NCI-H1105 (cell line): ENCODE data around the gene PLXNA2.
A peak's percentile ranks its signal among the peaks of the same experiment; 100 is the strongest.

Source experiments
- DNase-seq: peaks from one replicate; lab custom pipeline; 2025; lab: John Stamatoyannopoulos, UW

The PLXNA2 gene

DNA sequence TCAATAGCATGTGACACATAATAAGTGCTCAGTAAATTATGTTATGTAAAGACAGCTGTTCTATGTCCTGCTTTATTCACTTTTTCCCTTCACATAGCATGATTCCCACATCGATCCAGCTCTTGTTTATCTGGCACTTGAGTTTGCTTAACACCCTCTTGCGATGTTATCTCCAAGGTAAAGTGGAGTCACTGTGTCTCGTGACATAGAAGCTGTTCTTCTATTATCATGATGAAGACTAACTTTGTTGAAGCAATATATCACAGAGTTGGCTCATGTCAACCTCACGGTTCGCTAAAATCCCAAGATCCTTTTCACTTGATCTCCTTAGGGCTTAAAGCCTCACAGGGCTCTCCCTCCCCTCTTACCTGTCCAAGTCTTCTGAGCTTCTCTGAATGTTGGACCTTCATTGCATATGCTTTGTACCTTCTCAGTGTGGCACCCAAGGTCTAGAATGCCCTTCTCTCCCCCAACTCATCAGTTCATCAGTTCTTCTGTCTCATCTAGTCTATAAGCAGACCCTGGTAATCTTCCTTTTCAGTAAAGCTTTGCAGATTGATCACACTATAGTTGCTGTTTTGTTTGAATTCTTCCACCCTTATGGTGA is 38.0 kb downstream of the PLXNA2 start:
- no peak for DNase-seq

DNA sequence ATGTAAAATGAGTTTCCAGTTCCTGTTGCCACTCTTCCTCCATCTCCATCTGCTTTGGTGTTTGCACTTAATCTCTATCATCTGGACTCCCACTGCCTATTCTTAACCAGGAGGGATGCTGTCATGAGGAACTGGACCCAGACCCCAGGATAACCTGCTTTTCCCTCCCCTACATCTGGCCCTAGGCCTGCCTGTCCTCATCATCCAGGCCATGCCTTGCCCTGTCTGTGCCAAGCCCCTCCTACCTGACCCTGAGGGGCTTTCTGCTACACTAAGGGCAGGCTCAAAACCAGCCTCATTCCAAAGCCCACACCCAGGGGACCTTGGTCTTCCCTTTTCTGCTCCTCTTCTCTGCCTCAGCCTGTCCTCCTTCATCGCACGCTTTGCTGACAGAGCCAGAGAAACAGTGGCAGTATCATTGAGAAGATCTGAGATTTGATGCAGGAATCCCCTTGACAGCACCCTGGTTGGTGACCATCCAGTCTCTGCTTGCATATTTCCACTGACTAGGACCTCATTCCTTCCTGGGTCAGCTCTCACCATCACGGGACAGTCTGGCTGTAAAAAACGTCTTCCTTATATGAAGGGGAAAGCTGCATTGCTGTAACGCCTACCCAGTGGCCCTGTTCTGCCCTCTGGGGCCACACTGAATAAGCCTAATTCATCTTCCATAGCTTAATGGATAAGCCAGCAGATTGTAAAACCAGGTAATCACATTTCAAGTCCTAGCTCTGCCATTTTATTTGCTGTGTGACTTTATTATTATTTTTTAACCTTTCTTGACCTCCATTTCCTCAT is 38.8 kb downstream of the PLXNA2 start:
- no peak for DNase-seq

DNA sequence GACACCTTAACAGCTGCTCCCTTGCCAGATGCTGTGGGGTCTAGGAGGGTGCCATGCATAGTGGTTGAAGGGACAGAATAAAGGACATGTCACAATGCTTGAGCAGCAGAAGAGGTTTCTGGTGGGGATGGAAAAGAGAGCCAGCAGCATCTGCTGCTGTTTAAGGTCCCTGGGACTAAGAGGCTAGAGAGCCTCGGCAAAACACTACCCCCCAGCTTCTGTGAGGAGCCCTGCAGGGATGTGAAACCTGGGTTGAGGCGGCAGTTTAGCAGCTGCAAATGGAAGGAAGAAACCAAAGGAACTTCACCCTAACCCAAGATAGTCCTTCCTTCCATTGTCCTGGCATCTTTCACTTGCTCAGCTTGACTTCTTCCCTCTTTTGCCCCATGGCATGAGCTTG is 39.4 kb downstream of the PLXNA2 start:
- no peak for DNase-seq

DNA sequence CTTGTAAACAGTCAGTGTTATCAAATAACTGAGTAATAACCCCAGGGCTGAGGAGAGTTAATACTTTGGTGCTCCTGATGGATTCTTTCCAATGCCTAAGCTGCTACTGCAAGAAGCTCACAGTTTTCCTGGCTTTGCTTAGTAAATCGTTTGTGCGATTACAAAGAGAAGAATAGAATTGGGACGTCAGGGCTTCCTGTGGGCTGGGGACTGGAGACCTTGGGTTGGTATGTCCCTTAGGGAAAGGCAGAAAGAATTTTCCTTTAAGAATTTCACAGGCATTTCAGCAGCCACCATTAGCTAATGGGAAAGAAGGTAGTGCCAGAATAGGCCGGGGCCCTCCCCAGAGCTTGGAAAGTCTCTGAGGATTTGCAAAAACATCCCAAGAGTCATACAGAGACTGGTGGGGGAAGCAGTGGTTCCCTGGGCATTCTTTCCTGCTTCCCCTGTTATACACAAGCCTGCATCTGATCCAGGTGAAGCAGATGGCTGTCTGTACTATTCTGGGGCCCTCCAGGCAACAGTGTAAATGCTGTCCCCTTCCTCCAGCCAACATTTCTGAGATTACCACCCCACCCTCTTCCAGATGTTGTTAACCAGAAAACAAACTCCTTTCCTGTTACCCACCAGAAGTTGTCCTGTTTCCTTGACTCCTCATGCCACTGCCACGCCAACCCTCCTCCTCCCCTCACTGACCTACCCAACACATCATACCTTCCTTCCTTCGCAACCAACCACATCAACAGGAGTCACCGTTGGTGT is 40.2 kb downstream of the PLXNA2 start:
- no peak for DNase-seq

DNA sequence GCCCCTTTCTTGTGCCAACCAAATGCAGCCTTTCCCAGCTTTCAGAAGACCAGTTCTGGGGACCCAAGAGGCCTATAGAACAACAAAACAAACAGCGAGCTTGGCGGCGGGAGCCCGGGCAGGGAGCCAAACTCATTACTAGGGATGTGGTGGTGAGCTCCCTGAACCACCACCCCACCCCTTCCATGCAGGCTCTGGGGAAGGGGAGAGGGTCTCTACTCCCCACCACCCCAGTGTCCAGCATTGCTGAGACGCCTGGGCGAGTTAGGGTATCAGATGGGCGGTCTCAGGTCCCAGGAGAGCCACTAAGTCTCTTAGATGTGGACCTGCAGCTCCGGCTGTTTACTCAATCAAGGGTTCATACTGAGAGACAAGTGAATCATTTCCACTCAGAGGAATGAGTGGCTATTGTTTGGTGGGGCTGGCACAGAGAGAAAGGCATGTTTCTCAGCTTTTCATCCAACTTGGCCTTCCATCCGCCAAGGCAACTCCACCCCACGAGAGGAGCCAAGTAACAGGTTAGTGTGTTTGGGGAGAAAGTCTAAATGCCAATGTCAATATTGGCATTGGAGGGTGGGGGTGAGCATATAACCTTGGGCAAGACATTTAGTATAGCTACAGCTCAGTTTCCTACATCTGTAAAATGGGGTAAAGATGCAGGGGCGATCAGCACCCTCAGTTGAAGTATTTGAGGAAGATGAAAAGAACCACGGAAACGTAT is 40.9 kb downstream of the PLXNA2 start:
- peak; percentile 85 for DNase-seq

DNA sequence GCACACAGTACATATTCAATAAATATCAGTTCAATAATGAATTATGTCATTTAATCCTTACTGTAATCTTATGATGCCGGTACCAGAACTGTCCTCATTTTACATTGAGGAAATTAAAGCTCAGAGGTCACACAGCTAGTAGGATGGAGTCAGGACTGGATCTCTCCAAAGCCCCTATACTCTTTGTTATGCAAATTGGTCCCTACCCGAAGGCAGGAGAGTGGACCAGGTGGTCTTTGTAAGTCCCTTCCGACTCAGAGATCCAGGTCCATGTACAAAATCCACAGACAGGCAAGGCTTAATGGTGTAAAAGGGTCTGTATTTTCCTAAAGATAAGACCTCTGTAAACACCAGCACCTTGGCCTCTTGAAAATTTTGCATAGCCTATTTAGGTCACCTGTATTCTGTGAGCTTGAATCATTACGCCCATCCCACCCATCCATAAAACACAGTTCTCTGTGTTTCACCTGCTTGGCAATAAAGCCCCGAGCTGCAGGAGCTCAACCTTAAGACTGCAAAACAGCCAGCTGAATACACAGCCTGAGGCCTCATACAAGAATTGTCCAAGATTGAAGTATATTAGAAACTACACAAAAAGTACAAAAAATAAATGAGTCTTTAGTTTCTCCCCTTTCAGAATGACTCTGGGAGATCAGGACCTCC is 41.7 kb downstream of the PLXNA2 start:
- peak; percentile 44 for DNase-seq

DNA sequence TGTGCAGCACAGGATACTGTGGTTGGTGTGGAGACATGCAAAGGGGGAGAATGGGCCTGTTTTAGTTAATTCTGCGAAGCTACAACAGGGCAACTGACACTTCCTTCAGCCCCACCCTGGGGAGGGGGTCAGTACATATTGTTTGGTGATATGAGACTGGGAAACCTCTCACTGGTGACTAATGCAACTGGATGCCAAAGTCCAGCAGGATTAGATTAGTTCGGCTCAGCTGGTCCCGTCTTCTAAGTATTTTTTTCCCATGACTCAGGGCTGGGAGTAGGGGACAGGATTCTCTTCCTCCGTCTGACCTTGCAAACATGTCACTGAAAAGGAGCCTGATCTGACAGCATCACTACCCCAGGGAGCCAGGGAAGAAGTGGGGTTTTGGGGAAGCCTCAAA is 43.0 kb downstream of the PLXNA2 start:
- no peak for DNase-seq

DNA sequence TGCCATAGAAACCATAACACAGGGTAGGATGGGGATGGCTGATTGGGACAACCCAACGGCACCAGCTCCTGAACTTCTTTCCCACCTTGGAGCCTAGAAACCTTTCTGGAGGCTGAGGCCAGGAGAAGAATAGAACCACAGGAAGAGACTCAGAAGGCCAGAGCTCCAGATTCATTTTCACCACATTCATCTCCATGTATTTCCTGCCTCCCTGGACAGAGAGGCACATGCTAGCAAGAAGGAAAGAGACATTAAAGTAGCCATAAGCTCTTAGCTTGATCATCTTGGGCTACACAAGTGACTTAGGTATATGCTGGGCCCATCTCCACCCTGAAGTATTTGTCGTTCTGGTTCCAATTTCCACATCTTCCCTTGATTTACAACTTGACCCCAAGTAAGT is 44.1 kb downstream of the PLXNA2 start:
- DNase-seq = no peak

DNA sequence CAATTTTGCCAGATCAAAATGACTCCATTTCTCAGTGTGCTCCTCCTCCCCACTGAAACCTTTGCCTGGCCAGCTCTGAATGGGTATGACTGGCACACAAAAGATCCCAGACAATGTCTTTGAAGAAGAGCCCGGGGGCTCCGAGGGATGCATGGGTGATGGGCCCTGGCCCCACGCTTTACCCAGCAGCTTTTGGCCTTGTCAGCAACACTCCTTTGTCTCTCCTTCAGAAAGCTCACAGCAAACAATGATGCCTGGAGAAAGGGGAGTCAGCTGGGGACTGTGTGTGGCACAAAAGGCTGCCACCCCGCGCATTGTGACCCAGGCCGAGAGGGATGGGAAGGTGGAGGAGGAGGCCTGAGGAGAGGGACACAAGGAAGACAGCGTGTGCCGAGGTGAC is 45.9 kb downstream of the PLXNA2 start:
- DNase-seq = no peak

DNA sequence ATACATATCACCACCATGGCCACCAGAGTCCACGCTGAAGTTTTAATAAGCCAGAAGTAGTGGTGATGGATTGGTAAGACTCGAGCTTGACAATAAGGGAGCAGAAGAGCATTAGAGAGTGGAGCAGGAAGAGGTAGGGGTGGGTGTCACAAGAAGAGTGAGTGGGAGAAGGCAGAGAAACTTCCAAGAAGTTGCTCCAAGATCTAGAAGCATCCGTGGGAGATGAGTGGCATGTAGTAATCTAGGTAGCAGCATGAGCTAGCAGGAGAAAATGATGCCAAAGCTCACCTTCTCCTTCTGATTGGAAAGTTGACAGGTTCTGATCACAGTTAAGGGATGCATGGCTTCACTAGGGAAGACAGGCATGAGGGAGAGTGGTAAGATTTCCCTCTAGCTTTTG is 49.2 kb downstream of the PLXNA2 start:
- no peak for DNase-seq

DNA sequence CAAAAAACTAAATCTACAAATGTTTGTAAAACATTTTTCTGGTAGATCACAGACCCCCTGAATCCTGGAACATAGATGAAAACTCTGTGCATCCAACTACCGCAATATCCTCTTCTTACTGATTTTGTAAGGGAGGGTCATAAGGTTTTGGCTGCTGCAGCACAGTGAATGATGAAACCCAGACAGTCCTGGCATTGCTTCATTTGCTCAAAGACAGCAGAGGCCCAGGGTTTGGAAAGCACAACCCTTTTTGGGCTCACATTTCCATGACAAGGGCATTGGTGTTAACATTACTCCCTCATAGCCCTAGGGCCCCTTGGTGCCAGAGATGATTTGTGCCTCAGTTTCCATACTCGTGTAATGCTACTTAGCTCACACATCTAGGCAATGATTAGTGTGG is 51.2 kb downstream of the PLXNA2 start:
- DNase-seq = no peak

DNA sequence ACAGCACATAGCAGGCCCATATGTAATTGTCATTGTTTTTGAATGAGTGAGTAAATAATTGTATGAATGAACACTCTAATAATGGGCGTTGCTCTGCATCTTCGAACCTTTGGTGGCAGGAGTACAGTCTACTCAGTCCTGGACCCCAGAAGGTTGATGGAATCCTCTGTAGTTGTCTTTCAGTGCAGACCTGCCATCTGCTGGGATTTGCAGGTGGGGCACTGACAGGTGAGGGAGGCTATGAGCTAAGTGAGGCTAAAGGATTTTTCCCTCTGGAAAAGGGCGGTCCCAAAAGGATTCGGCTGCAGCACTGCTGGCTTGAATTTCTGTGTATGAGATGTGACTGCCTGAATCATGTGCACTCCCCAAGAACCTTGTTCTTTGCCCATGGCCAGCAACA is 53.4 kb downstream of the PLXNA2 start:
- peak; percentile 11 for DNase-seq

DNA sequence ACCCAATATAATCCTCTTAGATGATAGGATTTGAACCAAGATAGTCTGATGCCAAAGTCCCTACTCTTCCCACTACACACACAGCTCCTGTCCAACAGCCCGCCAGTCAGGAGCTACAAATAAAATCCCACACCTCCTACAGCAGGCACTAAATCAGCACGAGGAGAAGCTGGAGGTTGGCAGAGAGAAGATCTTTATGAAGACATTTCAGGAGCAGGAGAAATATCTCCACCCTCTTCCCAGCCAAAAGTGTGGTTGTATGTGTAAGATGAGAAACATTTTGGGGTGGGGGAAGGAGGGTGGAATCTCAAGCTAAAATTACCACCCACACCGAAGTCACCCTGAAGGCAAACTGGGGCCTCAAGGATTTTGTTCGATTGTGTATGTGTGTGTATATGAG is 54.5 kb downstream of the PLXNA2 start:
- DNase-seq = no peak

DNA sequence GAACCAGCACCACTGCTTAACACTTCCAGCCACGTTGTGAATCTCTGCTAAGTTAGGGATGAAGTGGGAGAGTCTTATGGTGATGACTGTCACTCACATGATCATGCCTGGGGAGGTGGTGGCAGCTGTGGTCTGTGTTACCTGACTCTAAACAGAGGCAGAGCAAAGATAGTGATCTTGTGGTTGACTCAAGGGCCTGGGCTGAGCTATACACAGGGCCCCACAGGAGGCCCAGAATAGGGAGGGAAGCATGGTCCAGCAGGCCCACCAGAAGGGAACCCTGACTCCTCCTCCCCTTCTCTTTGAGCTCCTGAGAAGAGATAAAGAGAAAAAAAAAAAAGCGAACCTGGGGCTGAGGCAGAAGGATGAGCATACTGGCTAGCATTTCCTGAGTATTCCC is 55.0 kb downstream of the PLXNA2 start:
- DNase-seq = no peak

DNA sequence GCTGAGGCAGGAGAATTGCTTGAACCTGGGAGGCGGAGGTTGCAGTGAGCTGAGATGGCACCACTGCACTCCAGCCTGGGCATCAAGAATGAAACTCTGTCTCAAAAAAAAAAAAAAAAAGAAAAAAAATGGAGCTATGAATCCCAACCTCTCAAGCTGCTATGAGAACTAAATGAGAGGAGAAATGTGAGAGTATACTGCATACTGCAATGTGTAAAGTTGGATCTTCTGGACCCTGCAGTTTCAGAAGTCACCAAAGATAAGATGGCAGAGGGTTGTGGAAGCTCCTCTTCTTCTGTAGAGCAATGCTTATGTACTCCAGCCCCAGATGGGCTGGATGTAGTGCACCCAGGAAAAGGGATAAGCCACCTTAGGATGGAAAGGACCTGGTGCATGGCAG is 55.6 kb downstream of the PLXNA2 start:
- no peak for DNase-seq

DNA sequence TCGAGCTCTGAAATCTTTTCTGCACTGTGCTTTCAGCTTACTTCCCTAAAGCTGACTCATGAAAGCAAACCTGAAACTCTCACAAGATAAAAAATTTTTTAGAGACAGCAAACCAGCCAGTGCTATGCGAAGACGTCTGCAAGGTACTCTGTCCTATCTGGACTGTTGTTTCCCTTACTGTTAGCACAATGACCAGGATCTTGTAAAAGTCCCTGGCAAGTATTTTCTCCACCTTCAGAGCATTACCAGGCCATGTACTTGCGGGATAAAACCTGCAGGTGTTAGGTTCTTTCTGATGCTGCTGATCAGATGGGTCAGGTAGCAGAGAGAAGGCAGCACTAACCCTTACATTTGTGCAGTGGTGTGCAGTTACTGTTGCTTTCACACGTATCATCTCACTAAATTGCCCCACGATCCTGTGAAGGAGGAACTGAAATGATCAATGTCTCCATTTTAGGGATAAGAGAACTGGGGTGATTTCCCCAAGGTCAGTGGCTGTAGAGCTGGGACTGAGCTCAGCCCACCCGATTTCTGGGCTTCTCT is 56.6 kb downstream of the PLXNA2 start:
- DNase-seq = no peak

DNA sequence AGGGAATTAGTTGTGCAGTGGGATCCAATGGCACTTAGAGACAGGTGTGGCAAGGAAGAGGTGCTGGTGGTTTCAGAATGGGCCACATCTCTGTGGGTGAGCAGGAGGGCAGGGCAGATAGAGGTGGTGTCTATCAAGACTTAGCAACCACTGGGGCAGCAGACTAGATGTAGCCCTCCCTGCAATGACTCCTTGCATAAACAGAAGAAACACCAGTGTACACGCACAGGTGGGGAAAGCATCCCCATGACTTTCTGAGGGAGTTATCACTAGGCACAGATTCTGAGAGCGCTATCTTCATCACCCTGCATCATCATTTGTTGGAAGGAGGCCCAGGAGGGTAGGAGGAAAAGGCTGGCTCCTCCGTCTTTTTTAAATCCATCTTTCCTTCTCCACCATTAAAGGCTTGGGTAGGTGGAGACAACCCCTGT is 58.4 kb downstream of the PLXNA2 start:
- DNase-seq = no peak

DNA sequence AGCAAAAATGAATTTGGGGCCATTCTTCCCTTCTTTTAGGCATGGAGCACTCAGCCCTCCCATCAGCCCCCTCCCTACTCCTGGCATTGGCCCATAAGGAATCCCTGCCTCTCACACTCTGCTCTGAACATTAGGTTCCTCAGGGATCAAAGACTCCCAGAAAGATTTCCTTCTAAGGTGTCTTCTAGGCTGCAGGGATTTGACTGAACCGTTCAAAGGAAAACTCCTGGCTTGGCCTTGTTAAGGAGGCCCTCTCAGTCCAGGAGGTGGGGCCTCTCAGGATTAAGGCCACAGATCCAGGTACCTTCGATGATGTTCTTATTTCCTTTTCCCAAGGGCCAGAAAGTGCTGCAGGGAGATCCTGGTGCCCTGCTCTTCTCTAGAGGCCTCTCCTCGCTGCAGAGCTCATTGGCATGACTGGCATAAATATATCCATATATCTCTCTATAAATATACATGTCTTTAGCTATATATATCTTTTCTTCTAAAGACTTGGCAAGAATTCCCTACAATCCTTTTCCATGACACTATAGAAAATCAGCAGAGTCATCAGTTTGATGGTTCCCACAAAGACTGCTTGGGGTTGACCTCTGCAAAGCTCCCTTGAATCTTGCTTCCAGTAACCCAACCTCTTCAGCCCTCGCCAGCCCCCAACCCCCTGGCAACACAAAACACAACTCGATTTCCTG is 59.1 kb downstream of the PLXNA2 start:
- DNase-seq = no peak

DNA sequence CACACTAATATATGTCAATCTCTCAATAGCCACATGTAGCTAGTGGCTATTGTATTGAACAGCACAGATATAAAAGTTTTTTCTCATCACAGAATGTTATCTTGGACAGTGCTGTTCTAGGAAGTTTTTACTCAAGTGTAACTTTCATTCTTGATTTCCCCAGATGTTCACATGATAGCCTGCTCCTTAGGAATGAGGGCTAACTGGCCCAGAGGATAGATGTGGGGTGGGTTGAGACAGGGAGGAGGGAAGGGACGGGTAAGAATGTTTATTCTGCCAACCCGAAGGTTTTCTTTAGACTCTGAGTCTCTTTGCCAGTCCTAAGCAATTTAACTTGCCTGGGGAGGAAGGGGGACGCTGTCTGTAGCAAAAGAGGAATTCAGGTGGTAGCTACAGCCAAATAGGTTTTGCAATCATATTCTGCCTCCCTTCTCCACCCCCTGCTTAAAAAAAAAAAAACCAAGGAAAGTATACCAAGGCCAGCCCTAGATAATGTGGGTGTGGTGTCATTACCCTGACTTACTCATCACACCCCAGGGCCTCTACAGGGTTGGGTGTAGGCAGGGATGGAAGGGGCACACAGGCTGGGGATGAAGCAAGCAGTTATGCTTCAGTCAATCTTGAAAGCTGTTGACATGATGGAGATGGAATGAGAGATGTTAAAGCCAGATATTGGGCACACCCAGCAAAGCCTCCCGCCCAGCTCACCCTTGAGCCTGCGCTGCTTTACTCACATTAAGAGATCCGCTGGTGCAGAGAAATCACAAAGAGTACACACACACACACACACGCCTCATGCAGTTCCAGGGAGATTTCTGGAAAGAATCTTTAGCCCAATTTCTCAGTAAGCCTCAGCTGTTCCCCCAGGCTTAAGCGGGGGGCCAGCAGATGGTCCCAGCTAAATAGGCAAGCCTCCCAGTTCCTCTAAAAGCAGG is 59.9 kb downstream of the PLXNA2 start:
- no peak for DNase-seq
